Retinal pigment epithelial cell (primary cell): Measurements from ENCODE around the gene ZNF182.

ENCODE experiments used
- DNase-seq: peaks from one replicate; pipeline ENCODE4 v3.0.0-alpha.2; 2010; ENCODE audit warnings: low read depth
- H3K4me3 ChIP-seq: 2 replicates; pipeline ENCODE4 v1.5.1; 2011; ENCODE audit warnings: mild to moderate bottlenecking, low read length, control low read depth, moderate library complexity
- CTCF ChIP-seq: conservative IDR thresholded peaks from 2 replicates; pipeline ENCODE4 v1.5.1; 2011; ENCODE audit warnings: low read depth, low read length, control low read depth, inconsistent platforms

ZNF182 gene

GRCh38 chrX:48003367-48003757 lies 427 bp downstream of the ZNF182 start:
- no peak for DNase-seq
- peak overlapping the region; percentile 80 for H3K4me3 ChIP-seq
- TF ChIP-seq CTCF, result no peak

GRCh38 chrX:48002929-48003328 lies 860 bp downstream of the ZNF182 start:
- peak overlapping the region; percentile 80 for H3K4me3 ChIP-seq
- TF ChIP-seq CTCF, result no peak
- DNase-seq, result no peak

- no peak overlapping the region for H3K4me3 ChIP-seq
- no peak for DNase-seq
- no peak for TF ChIP-seq CTCF
Measured at GRCh38 chrX:48002319-48002718, 1.5 kb downstream of the ZNF182 start.

GRCh38 chrX:48001260-48001659 lies 2.5 kb downstream of the ZNF182 start:
- H3K4me3 ChIP-seq, result no peak overlapping the region
- TF ChIP-seq CTCF, result no peak
- DNase-seq, result no peak

GRCh38 chrX:47992669-47993068 lies 11.1 kb downstream of the ZNF182 start:
- no peak for DNase-seq
- TF ChIP-seq CTCF, result no peak

GRCh38 chrX:47992095-47992380 lies 11.8 kb downstream of the ZNF182 start:
- no peak for TF ChIP-seq CTCF
- H3K4me3 ChIP-seq, result no peak overlapping the region
- no peak for DNase-seq

More at GRCh38 chrX:47992669-47993068, 11.1 kb downstream of the ZNF182 start:
- no peak overlapping the region for H3K4me3 ChIP-seq

- DNase-seq, result peak; percentile 9
- no peak overlapping the region for H3K4me3 ChIP-seq
- no peak for TF ChIP-seq CTCF
Measured at GRCh38 chrX:47991263-47992094, 12.3 kb downstream of the ZNF182 start.
